Suppressor macrophage (primary cell): ENCODE data around the gene ABCB7.
"Not testable (repeated sequence)": the region's sequence is repeated elsewhere in the genome, so short reads cannot be mapped to it uniquely, and the experiment has no call there.

Experiments used
- DNase-seq, 4 experiments: peaks; one replicate each; pipeline ENCODE4 v3.0.0-alpha.2; 2020 to 2022
- total RNA-seq, 17 experiments: gene quantifications; one replicate each; lab custom pipeline; 2026; ENCODE audit warnings: mixed read lengths in 6 of 17, inconsistent platforms in 3 of 17; lab: John Stamatoyannopoulos, UW

The ABCB7 gene
- total RNA-seq, result 17.4 to 42.7 (median 32.1) reads per million in 17 experiments

- peak; percentile 65 to 82 (median 74) for DNase-seq
Measured at GRCh38 chrX:75155827-75156525, at the start of gene ABCB7. Gene ABCB7, minus strand, starts transcription at chrX:75156283. Its CDS starts 11 bp downstream, at chrX:75156272.

- not testable (repeated sequence) for DNase-seq
Measured at GRCh38 chrX:75188415-75189206, 32.5 kb upstream of the ABCB7 start.

- no peak for DNase-seq
Measured at GRCh38 chrX:75181721-75182120, 25.6 kb upstream of the ABCB7 start.

GRCh38 chrX:75179536-75180293 is 23.6 kb upstream of the ABCB7 start:
- DNase-seq, result not testable (repeated sequence)

GRCh38 chrX:75172257-75172890 is 16.3 kb upstream of the ABCB7 start:
- not testable (repeated sequence) for DNase-seq

GRCh38 chrX:75158054-75158453 is 2.0 kb upstream of the ABCB7 start:
- DNase-seq, result no peak

- DNase-seq, result peak in 3 of 4 experiments; percentile 9 to 17 (median 15)
Measured at GRCh38 chrX:75156531-75156945, 455 bp upstream of the ABCB7 start.

GRCh38 chrX:75155447-75155826 is 646 bp downstream of the ABCB7 start:
- DNase-seq, result peak in 2 of 4 experiments; percentile 3 to 4

- DNase-seq, result no peak
Measured at GRCh38 chrX:75154871-75155270, 1.2 kb downstream of the ABCB7 start.

GRCh38 chrX:75151827-75152592 is 4.1 kb downstream of the ABCB7 start:
- no peak for DNase-seq

GRCh38 chrX:75149654-75150053 is 6.4 kb downstream of the ABCB7 start:
- DNase-seq, result no peak

- no peak for DNase-seq
Measured at GRCh38 chrX:75132672-75133071, 23.4 kb downstream of the ABCB7 start.

- DNase-seq, result no peak
Measured at GRCh38 chrX:75131973-75132627, 24.0 kb downstream of the ABCB7 start.

- not testable (repeated sequence) for DNase-seq
Measured at GRCh38 chrX:75129069-75129468, 27.0 kb downstream of the ABCB7 start.

GRCh38 chrX:75118296-75118695 is 37.8 kb downstream of the ABCB7 start:
- DNase-seq, result no peak

GRCh38 chrX:75115707-75116413 is 40.2 kb downstream of the ABCB7 start:
- DNase-seq, result no peak

GRCh38 chrX:75114638-75115037 is 41.4 kb downstream of the ABCB7 start:
- no peak for DNase-seq

- no peak for DNase-seq
Measured at GRCh38 chrX:75113664-75114063, 42.4 kb downstream of the ABCB7 start.

- no peak for DNase-seq
Measured at GRCh38 chrX:75107863-75108509, 48.1 kb downstream of the ABCB7 start.

GRCh38 chrX:75106772-75107171 is 49.3 kb downstream of the ABCB7 start:
- no peak for DNase-seq
